ENCODE measurements around the gene PAWR. TPM values are rescaled to one million over a fixed set of nuclear protein-coding genes. Genes with fewer than 3 reads are reported as not detected.

PAWR gene
- polyA plus RNA-seq, 2 of the 4 experiments (the other 2 are of a cell fraction) = 40.8 to 55.2 TPM

GRCh38 chr12:79696416-79696815 lies 5.7 kb upstream of the PAWR start:
- H3K4me3 ChIP-seq = no peak overlapping the region
- ChIA-PET CTCF (no interaction called here), POLR2A (no interaction called here)
- ATAC-seq (no peak), FAIRE-seq (no peak), DNase-seq (ENCODE audit: low read depth in 1 of 2, low spot score in 1 of 2) (no peak)
- 100% methylated on average over 3 of the region's 3 CpGs for WGBS (ENCODE audit: missing lambda C conversion rate)
- H3K9me3 ChIP-seq = no peaks in the 10 kb centered on the region
- TF ChIP-seq RNF2 (IDR thresholded peaks at IDR 0.05; ENCODE audit: borderline replicate concordance, low read depth) (no peak), ZNF302 (CRISPR knock-in tag; IDR thresholded peaks at IDR 0.05) (no peak), RARB (CRISPR knock-in tag; IDR thresholded peaks at IDR 0.05) (no peak), CTCF (IDR thresholded peaks at IDR 0.05) (no peak), CHD2 (IDR thresholded peaks at IDR 0.05; ENCODE audit: low read length, partially characterized antibody) (no peak), HOXB13 (CRISPR knock-in tag; IDR thresholded peaks at IDR 0.05; ENCODE audit: low read depth) (no peak), TP53 (CRISPR knock-in tag; IDR thresholded peaks at IDR 0.05) (no peak), HMGXB4 (CRISPR knock-in tag; IDR thresholded peaks at IDR 0.05; ENCODE audit: borderline replicate concordance) (no peak)
- H3K27ac ChIP-seq = no peak overlapping the region
- peaks cover 25% of the 10 kb centered on the region for H3K4me1 ChIP-seq
- H3K4me2 ChIP-seq = no peak overlapping the region

GRCh38 chr12:79692860-79693577 lies 2.3 kb upstream of the PAWR start:
- POLR2A ChIA-PET = no interaction called here
- Histone ChIP-seq H3K4me2 (peak overlapping the region; percentile 90), H3K4me3 (peak overlapping the region; percentile 88; the same call in 1 of the 3 replicates), H3K27ac (peak overlapping the region; percentile 93 to 98), H3K4me1 (peaks cover 25% of the 10 kb centered on the region), H3K9me3 (no peaks in the 10 kb centered on the region)
- CTCF ChIA-PET = interaction anchor here (0.9 to 1.9 kb wide), 4 partner anchors 45 to 494 kb away, joined by 3 to 8 read pairs (median 5); no protein-coding TSS in a partner anchor
- DNase-seq (ENCODE audit: low read depth in 1 of 2, low spot score in 1 of 2) = no peak
- 34% methylated on average over 6 of the region's 6 CpGs for WGBS (ENCODE audit: missing lambda C conversion rate)
- TF ChIP-seq CEBPB (IDR thresholded peaks at IDR 0.05) (peak in 1 of 2 experiments; percentile 19; a peak in 1 of 4 replicates), JUN (IDR thresholded peaks at IDR 0.05) (0 out of 5 replicates have a peak, but pooled peaks of 1 of the 2 experiments have one; percentile 21), POLR2A (IDR thresholded peaks at IDR 0.05; ENCODE audit: low read length) (no peak), MAFK (IDR thresholded peaks at IDR 0.05; ENCODE audit: partially characterized antibody) (peak; percentile 82), RNF2 (IDR thresholded peaks at IDR 0.05; ENCODE audit: borderline replicate concordance, low read depth) (no peak), ATOH8 (CRISPR knock-in tag; IDR thresholded peaks at IDR 0.05; ENCODE audit: low read depth) (no peak)
- FAIRE-seq = no peak
- no peak for ATAC-seq

- POLR2A ChIA-PET = interaction anchor here (0.7 to 3.1 kb wide), 7 partner anchors 9 to 283 kb away, joined by 3 to 16 read pairs (median 6); no protein-coding TSS in a partner anchor
- peak overlapping the region; percentile 90 for H3K4me2 ChIP-seq
- H3K9me3 ChIP-seq = no peaks in the 10 kb centered on the region
- CTCF ChIA-PET = interaction anchor here (0.5 to 1.5 kb wide), 9 partner anchors 13 to 272 kb away, joined by 3 to 5 read pairs (median 3); no protein-coding TSS in a partner anchor
- H3K4me1 ChIP-seq = peaks cover 26% of the 10 kb centered on the region
- peak; percentile 56 to 65 for DNase-seq (ENCODE audit: low read depth in 1 of 2, low spot score in 1 of 2)
- peak; percentile 53 to 55 for ATAC-seq
- H3K4me3 ChIP-seq = peak overlapping the region; percentile 88
- WGBS (ENCODE audit: missing lambda C conversion rate) = 7% methylated on average over 11 of the region's 11 CpGs
- H3K27ac ChIP-seq = peak overlapping the region; percentile 93 to 98
- no peak for FAIRE-seq
- TF ChIP-seq FOSL2 (IDR thresholded peaks at IDR 0.05) (no peak), FOSL2 (CRISPR knock-in tag; IDR thresholded peaks at IDR 0.05) (no peak; the same call in none of the 2 replicates), MAX (IDR thresholded peaks at IDR 0.05) (peak; percentile 80), FOSB (CRISPR knock-in tag; IDR thresholded peaks at IDR 0.05) (peak; percentile 61; the same call in 1 of the 2 replicates), USF2 (IDR thresholded peaks at IDR 0.05) (peak; percentile 59; the same call in 1 of the 2 replicates), MAFK (IDR thresholded peaks at IDR 0.05; ENCODE audit: partially characterized antibody) (peak; percentile 2), CEBPB (IDR thresholded peaks at IDR 0.05) (0 out of 4 replicates have a peak, but pooled peaks of 1 of the 2 experiments have one; percentile 24)
Observed at GRCh38 chr12:79691511-79692248, 916 bp upstream of the PAWR start.
